HepG2 (cell line): ENCODE data around the gene PDK1. TPM values are rescaled to one million over a fixed set of nuclear protein-coding genes. Genes with fewer than 3 reads are reported as not detected.

ENCODE experiments used
- ATAC-seq: fragments of 200-7000 bp; cut with Tn5 transposase; 3 replicates; pipeline ENCODE4 v1.9.1; 2020; ENCODE audit warnings: mild to moderate bottlenecking, moderate library complexity
- BruUV-seq: library from RNA; stranded (reverse); fragments of 400-500 nt; replicated peaks from 2 replicates; lab custom pipeline; 2021; lab: Mats Ljungman, UMichigan
- CTCF ChIA-PET: fragments of 300-600 bp; formaldehyde crosslinking; extraction: SDS; loops from one replicate; lab custom pipeline; 2021; ENCODE audit warnings: low total read pairs, inconsistent platforms, low intra/inter-chr PET ratio; lab: Yijun Ruan, JAX
- POLR2A ChIA-PET: fragments of 350-600 bp; sonication (Branson Sonifier 250); formaldehyde crosslinking; loops from one replicate; lab custom pipeline; 2020; ENCODE audit warnings: antibody characterized with exemption, inconsistent platforms; lab: Yijun Ruan, JAX
- DNase-seq: peaks from one replicate; pipeline ENCODE4 v3.0.0-alpha.2; 2015; ENCODE audit warnings: low spot score
- FAIRE-seq: peaks from 3 replicates; lab custom pipeline; 2011; peaks lifted over from hg19 to GRCh38; lab: Jason Lieb, UNC
- H2AFZ ChIP-seq: one replicate; pipeline ENCODE4 v1.6.1; 2011; ENCODE audit warnings: low read length, inconsistent platforms
- H3K27ac ChIP-seq: fragments of 300-600 bp; 3 replicates; pipeline ENCODE4 v1.8.0; 2011; ENCODE audit warnings: mixed run types, mild to moderate bottlenecking, mixed read lengths, low read length, inconsistent platforms; ENCODE audit not compliant: insufficient read depth; ENCODE audit errors: extremely low read length
- H3K27me3 ChIP-seq, 2 experiments: fragments of 200-600 bp in 1 of 2; 2 replicates in 1 of 2; 3 replicates in 1 of 2; pipeline versions ENCODE4 v1.6.0 to v1.8.0; 2011; ENCODE audit warnings: low read length in 2 of 2, mild to moderate bottlenecking in 2 of 2, moderate library complexity in 2 of 2, inconsistent platforms in 1 of 2; ENCODE audit not compliant: insufficient read depth in 2 of 2, control insufficient read depth in 1 of 2
- H3K36me3 ChIP-seq, 2 experiments: fragments of 200-600 bp in 1 of 2; replicated peaks in 1 of 2; 2 replicates in 1 of 2; 3 replicates in 1 of 2; pipeline versions ENCODE4 v1.5.1 to v1.8.0; 2011; ENCODE audit warnings: low read length in 2 of 2, inconsistent platforms in 1 of 2; ENCODE audit not compliant: insufficient read depth in 2 of 2, control insufficient read depth in 1 of 2
- H3K4me1 ChIP-seq: 2 replicates; pipeline ENCODE4 v1.5.1; 2012; ENCODE audit warnings: low read length, inconsistent platforms; ENCODE audit not compliant: insufficient read depth
- H3K4me2 ChIP-seq: 2 replicates; pipeline ENCODE4 v1.6.0; 2011; ENCODE audit warnings: low read depth, low read length, inconsistent platforms
- H3K4me3 ChIP-seq, 3 experiments: fragments of 200-600 bp in 1 of 3; sonication (generic), shearing (Covaris generic) in 1 of 3; replicated peaks in 1 of 3; 2 replicates each; pipeline ENCODE4 v1.5.1; 2011 to 2016; ENCODE audit warnings: low read length in 3 of 3, inconsistent platforms in 2 of 3, low read depth in 2 of 3, mild to moderate bottlenecking in 2 of 3, control low read depth in 1 of 3, mixed read lengths in 1 of 3; ENCODE audit not compliant: insufficient read depth in 1 of 3
- H3K79me2 ChIP-seq: one replicate; pipeline ENCODE4 v1.6.1; 2011; ENCODE audit warnings: low read length, inconsistent platforms; ENCODE audit not compliant: insufficient read depth
- H3K9ac ChIP-seq: 2 replicates; pipeline ENCODE4 v1.6.0; 2011; ENCODE audit warnings: mild to moderate bottlenecking, low read depth, low read length, inconsistent platforms; ENCODE audit not compliant: insufficient read depth
- H3K9me3 ChIP-seq: 2 replicates; pipeline ENCODE4 v1.5.1; 2012; ENCODE audit warnings: mild to moderate bottlenecking, low read length
- H4K20me1 ChIP-seq: 2 replicates; pipeline ENCODE4 v1.6.0; 2011; ENCODE audit warnings: inconsistent platforms, mild to moderate bottlenecking, low read length, moderate library complexity; ENCODE audit not compliant: insufficient read depth
- SETDB1 ChIP-seq: sonication (generic); formaldehyde crosslinking; IDR thresholded peaks from 2 replicates; pipeline ENCODE4 v1.5.1; 2020; ENCODE audit warnings: missing genetic modification reagents, mild to moderate bottlenecking, borderline replicate concordance
- TOPORS ChIP-seq: sonication (generic); formaldehyde crosslinking; IDR thresholded peaks from 2 replicates; pipeline ENCODE4 v1.8.0; 2023; ENCODE audit warnings: mild to moderate bottlenecking, missing genetic modification reagents
- ZEB1 ChIP-seq: IDR thresholded peaks from 2 replicates; pipeline ENCODE4 v1.6.1; 2012; ENCODE audit warnings: mild to moderate bottlenecking, low read depth, inconsistent platforms; ENCODE audit not compliant: insufficient replicate concordance
- ZNF225 ChIP-seq: sonication (generic); formaldehyde crosslinking; IDR thresholded peaks from 2 replicates; pipeline ENCODE4 v1.4.0; 2020; ENCODE audit warnings: mild to moderate bottlenecking, missing genetic modification reagents
- WGBS: methylation state at CpG from one replicate; pipeline ENCODE4 v1.1.6; 2017; ENCODE audit warnings: low lambda C conversion rate; 5-methylcytosine and 5-hydroxymethylcytosine counted together
- in situ Hi-C: cut with HindIII; loops from 2 replicates; pipeline ENCODE4 v1.10.0; 2017; ENCODE audit warnings: low pct_unique_long_range_greater_than_20kb; ENCODE audit not compliant: extremely low pct_ligation_motif_present
- intact Hi-C: fragments of 100-400 bp; cut with micrococcal nuclease; formaldehyde crosslinking; loops from one replicate; pipeline ENCODE4 v1.10.0; 2022; ENCODE audit not compliant: unreplicated experiment
- polyA plus RNA-seq, 8 experiments: library from polyadenylated mRNA; depleted of rRNA in 3 of 8; stranded (reverse) in 7 of 8; unstranded in 1 of 8; fragments of >200 nt; fragmentation: Illumina TruSeq in 4 of 8; extraction: Trizol in 4 of 8; gene quantifications; 2 replicates each; pipeline versions ENCODE4 v1.2.1 to v1.2.3, GENCODE V29; 2011 to 2016; ENCODE audit warnings: low read depth in 4 of 8, missing spikeins in 1 of 8, mixed read lengths in 1 of 8; ENCODE audit not compliant: insufficient read depth in 1 of 8
- total RNA-seq, 5 experiments: library from RNA; depleted of rRNA; stranded (reverse); fragments of >200 nt; fragmentation: Illumina TruSeq; extraction: Trizol; gene quantifications; 2 replicates each; pipeline ENCODE4 v1.2.3, GENCODE V29; 2016; ENCODE audit warnings: low read depth in 1 of 5
- TF ChIP-seq, protein P1 (sequence below): sonication (generic); formaldehyde crosslinking; IDR thresholded peaks from 2 replicates; pipeline ENCODE4 v1.5.1; 2020; ENCODE audit warnings: mild to moderate bottlenecking, missing genetic modification reagents
- TF ChIP-seq, protein P2 (sequence below): IDR thresholded peaks from 2 replicates; pipeline ENCODE4 v1.6.1; 2018; ENCODE audit warnings: missing genetic modification reagents

The PDK1 gene
- total and polyA plus RNA-seq, 2 of the 13 experiments (the other 11 are each of a cell fraction or from before 2014, with no cell fraction given) = 11.9 to 96.9 TPM

DNA sequence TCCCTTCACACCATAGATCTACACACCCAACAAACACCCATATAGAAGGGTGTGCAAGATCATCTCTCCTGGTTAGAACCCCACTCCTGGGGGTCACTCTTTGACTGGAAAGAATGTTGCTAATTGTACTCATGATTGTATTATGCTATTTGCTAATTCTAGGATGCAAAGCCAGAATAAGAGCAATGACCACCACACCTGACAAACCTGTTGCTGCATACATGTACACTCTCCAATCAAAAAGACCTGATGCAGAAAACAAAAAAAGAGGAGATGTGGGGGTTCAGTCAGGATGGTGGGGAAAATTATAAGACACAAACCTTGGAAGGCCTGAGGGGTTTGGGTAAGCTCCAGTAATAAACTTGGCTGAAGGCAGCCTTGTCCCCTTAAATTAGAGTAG, 36.9 kb upstream of the PDK1 start:
- DNase-seq = no peak
- H3K36me3 ChIP-seq = no peaks in the 10 kb centered on the region

DNA sequence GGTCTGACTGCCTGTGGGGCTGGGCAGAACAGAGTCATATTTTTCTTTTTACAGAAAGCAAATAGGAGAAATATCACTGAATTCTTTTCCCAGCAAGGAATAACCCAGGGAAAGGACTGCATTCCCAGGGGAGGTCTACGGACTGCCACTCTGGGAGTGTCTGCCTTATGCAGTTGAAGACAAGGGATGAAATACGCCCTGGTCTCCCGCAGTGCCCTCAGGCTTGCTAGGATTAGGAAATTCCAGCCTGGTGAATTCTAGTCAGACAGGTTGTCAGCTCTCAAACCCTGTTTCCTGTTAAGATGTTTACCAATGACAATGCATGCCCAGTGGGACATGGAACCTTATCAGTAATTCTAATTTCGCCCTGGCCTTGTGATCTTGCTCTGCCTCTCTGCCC, 30.3 kb upstream of the PDK1 start:
- Histone ChIP-seq H3K4me1 (no peaks in the 10 kb centered on the region), H3K4me3 (no peak overlapping the region), H3K9me3 (peaks cover 25% of the 10 kb centered on the region), H2AFZ (no peak overlapping the region), H3K9ac (no peak overlapping the region), H4K20me1 (no peaks in the 10 kb centered on the region), H3K79me2 (no peaks in the 10 kb centered on the region), H3K36me3 (no peaks in the 10 kb centered on the region), H3K27me3 (peaks cover 0 to 4% of the 10 kb centered on the region in 2 experiments; a peak in 2 of 5 replicates), H3K27ac (no peak overlapping the region), H3K4me2 (no peak overlapping the region)
- POLR2A ChIA-PET = no interaction called here
- BruUV-seq = no TSS peak
- DNase-seq = no peak
- CTCF ChIA-PET = no interaction called here
- in situ Hi-C loops (no loop called here), intact Hi-C loops (no loop called here)
- TF ChIP-seq, protein P1, sequence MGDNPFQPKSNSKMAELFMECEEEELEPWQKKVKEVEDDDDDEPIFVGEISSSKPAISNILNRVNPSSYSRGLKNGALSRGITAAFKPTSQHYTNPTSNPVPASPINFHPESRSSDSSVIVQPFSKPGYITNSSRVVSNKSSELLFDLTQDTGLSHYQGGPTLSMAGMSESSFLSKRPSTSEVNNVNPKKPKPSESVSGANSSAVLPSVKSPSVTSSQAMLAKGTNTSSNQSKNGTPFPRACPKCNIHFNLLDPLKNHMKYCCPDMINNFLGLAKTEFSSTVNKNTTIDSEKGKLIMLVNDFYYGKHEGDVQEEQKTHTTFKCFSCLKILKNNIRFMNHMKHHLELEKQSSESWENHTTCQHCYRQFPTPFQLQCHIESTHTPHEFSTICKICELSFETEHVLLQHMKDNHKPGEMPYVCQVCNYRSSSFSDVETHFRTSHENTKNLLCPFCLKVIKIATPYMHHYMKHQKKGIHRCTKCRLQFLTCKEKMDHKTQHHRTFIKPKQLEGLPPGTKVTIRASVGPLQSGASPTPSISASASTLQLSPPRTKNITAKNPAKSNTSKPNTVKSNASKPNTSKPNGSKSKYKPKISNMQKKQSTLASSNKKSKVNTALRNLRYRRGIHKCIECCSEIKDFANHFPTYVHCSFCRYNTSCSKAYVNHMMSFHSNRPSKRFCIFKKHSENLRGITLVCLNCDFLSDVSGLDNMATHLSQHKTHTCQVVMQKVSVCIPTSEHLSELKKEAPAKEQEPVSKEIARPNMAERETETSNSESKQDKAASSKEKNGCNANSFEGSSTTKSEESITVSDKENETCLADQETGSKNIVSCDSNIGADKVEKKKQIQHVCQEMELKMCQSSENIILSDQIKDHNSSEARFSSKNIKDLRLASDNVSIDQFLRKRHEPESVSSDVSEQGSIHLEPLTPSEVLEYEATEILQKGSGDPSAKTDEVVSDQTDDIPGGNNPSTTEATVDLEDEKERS = peak; percentile 62; the same call in 1 of the 2 replicates
- TF ChIP-seq TOPORS (CRISPR knock-in tag) (0 out of 2 replicates have a peak, but pooled peaks have one; percentile 25), SETDB1 (CRISPR knock-in tag) (peak; percentile 98)
- TF ChIP-seq, protein P2, sequence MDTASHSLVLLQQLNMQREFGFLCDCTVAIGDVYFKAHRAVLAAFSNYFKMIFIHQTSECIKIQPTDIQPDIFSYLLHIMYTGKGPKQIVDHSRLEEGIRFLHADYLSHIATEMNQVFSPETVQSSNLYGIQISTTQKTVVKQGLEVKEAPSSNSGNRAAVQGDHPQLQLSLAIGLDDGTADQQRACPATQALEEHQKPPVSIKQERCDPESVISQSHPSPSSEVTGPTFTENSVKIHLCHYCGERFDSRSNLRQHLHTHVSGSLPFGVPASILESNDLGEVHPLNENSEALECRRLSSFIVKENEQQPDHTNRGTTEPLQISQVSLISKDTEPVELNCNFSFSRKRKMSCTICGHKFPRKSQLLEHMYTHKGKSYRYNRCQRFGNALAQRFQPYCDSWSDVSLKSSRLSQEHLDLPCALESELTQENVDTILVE (CRISPR knock-in tag) = no peak
- ATAC-seq = no peak
- FAIRE-seq = no peak
- WGBS = 63% methylated on average over 4 of the region's 4 CpGs

More for the DNA sequence above, 36.9 kb upstream of the PDK1 start:
- ChIA-PET CTCF (no interaction called here), POLR2A (no interaction called here)
- FAIRE-seq (no peak), ATAC-seq (no peak)
- H3K27ac ChIP-seq = no peak overlapping the region
- H3K9me3 ChIP-seq = peaks cover 16% of the 10 kb centered on the region
- H3K9ac ChIP-seq = no peak overlapping the region
- TF ChIP-seq ZEB1 (no peak), ZNF225 (CRISPR knock-in tag) (no peak)
- in situ Hi-C loops = no loop called here
- no peaks in the 10 kb centered on the region for H4K20me1 ChIP-seq
- peaks cover 2% of the 10 kb centered on the region in 2 experiments; a peak in 3 of 5 replicates for H3K27me3 ChIP-seq
- H3K79me2 ChIP-seq = no peaks in the 10 kb centered on the region
- H2AFZ ChIP-seq = no peak overlapping the region
- no peak overlapping the region for H3K4me3 ChIP-seq
- intact Hi-C loops = no loop called here
- no TSS peak for BruUV-seq
- no peak overlapping the region for H3K4me2 ChIP-seq
- H3K4me1 ChIP-seq = no peaks in the 10 kb centered on the region
